Gastroesophageal sphincter (tissue), 4 donors: ENCODE data around the gene P3H2. TPM values are rescaled to one million over a fixed set of nuclear protein-coding genes. Genes with fewer than 3 reads are reported as not detected.

Experiments used
- ATAC-seq: fragments of 150-250 bp; one replicate; pipeline ENCODE4 v1.9.1; 2016; ENCODE audit warnings: mild to moderate bottlenecking, moderate library complexity
- H3K27ac ChIP-seq, 4 donors: fragments of 200-600 bp; sonication (generic) in 3 of 4; 1 replicate in 3 of 4; 2 replicates in 1 of 4; pipeline ENCODE4 v1.5.1; 2016 to 2019
- H3K27me3 ChIP-seq: fragments of 200-600 bp; sonication (generic); one replicate; pipeline ENCODE4 v1.5.1; 2019
- H3K36me3 ChIP-seq, 2 donors: fragments of 200-600 bp; sonication (generic); one replicate each; pipeline ENCODE4 v1.5.1; 2019; ENCODE audit warnings: control low read depth in 1 of 2
- H3K4me1 ChIP-seq, 3 donors: fragments of 200-600 bp; sonication (generic); 1 replicate in 2 of 3; 2 replicates in 1 of 3; pipeline ENCODE4 v1.5.1; 2016 to 2019; ENCODE audit warnings: control low read depth in 2 of 3
- H3K4me3 ChIP-seq, 2 donors: fragments of 200-600 bp; sonication (generic); one replicate each; pipeline ENCODE4 v1.5.1; 2019; ENCODE audit warnings: mild to moderate bottlenecking in 1 of 2, moderate library complexity in 1 of 2
- H3K9me3 ChIP-seq, 3 donors: fragments of 200-600 bp; sonication (generic); one replicate each; pipeline ENCODE4 v1.5.1; 2017 to 2019; ENCODE audit warnings: control low read depth in 2 of 3
- EP300 ChIP-seq: sonication (generic); formaldehyde crosslinking; IDR thresholded peaks from one replicate; pipeline ENCODE4 v1.6.1; 2017; ENCODE audit warnings: antibody characterized with exemption, mild to moderate bottlenecking
- POLR2A ChIP-seq, 2 donors: fragments of 450-650 bp; IDR thresholded peaks; one replicate each; pipeline ENCODE4 v1.6.1; 2017; ENCODE audit warnings: antibody characterized with exemption in 2 of 2, mild to moderate bottlenecking in 2 of 2, moderate library complexity in 1 of 2
- POLR2AphosphoS5 ChIP-seq: sonication (generic); formaldehyde crosslinking; IDR thresholded peaks from one replicate; pipeline ENCODE4 v1.6.1; 2017; ENCODE audit warnings: antibody characterized with exemption
- WGBS, 2 donors: methylation state at CpG; one replicate each; pipeline ENCODE4 v1.1.5; 2018; ENCODE audit warnings: low coverage in 1 of 2; 5-methylcytosine and 5-hydroxymethylcytosine counted together
- total RNA-seq, 4 donors: library from RNA; depleted of rRNA; stranded (reverse); fragments of >200 nt; gene quantifications; one replicate each; pipeline ENCODE4 v1.1.0, GENCODE V29; 2016
- TF ChIP-seq, protein P1 (sequence below), 4 experiments: fragments of 200-600 bp in 2 of 4; fragments of 450-650 bp in 2 of 4; sonication (generic) in 1 of 4; IDR thresholded peaks; one replicate each; pipeline ENCODE4 v1.5.1; 2017 to 2019; ENCODE audit warnings: antibody characterized with exemption in 4 of 4, mild to moderate bottlenecking in 2 of 4, moderate library complexity in 2 of 4

The P3H2 gene
- total RNA-seq, 4 donors from 2014 or later = 10.6 to 55.9 (median 36.2) TPM

DNA sequence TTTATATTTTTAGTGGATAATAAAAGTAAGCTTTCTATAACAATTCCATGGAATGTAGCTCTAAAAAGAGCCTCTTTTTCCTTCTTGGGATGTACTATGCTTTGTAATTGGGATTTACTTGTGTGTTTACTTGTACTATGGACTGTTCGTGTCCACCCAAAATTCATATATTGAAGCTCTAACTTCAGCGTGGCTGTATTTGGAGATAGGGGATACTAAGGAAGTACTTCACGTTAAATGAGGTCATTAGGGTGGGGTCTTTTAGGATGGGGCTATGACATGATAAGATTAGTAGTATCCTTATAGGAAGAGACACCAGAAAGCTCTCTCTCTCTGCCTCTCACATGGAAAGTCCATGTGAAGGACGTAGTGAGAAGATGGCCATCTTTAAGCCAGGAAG is 64.9 kb downstream of the P3H2 start:
- Histone ChIP-seq H3K27me3 (no peaks in the 10 kb centered on the region), H3K4me1 (peaks cover 0 to 17% (median 3%) of the 10 kb centered on the region in 3 donors), H3K27ac (no peak overlapping the region), H3K36me3 (no peaks in the 10 kb centered on the region), H3K4me3 (no peak overlapping the region), H3K9me3 (no peaks in the 10 kb centered on the region)
- WGBS, 2 donors = 90 to 93% methylated on average over 3 of the region's 4 CpGs
- no peak for TF ChIP-seq EP300
- no peak for TF ChIP-seq POLR2AphosphoS5
- TF ChIP-seq POLR2A (IDR thresholded peaks at IDR 0.05) = no peak
- TF ChIP-seq, protein P1, sequence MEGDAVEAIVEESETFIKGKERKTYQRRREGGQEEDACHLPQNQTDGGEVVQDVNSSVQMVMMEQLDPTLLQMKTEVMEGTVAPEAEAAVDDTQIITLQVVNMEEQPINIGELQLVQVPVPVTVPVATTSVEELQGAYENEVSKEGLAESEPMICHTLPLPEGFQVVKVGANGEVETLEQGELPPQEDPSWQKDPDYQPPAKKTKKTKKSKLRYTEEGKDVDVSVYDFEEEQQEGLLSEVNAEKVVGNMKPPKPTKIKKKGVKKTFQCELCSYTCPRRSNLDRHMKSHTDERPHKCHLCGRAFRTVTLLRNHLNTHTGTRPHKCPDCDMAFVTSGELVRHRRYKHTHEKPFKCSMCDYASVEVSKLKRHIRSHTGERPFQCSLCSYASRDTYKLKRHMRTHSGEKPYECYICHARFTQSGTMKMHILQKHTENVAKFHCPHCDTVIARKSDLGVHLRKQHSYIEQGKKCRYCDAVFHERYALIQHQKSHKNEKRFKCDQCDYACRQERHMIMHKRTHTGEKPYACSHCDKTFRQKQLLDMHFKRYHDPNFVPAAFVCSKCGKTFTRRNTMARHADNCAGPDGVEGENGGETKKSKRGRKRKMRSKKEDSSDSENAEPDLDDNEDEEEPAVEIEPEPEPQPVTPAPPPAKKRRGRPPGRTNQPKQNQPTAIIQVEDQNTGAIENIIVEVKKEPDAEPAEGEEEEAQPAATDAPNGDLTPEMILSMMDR (IDR thresholded peaks at IDR 0.05) = no peak
- no peak for ATAC-seq

DNA sequence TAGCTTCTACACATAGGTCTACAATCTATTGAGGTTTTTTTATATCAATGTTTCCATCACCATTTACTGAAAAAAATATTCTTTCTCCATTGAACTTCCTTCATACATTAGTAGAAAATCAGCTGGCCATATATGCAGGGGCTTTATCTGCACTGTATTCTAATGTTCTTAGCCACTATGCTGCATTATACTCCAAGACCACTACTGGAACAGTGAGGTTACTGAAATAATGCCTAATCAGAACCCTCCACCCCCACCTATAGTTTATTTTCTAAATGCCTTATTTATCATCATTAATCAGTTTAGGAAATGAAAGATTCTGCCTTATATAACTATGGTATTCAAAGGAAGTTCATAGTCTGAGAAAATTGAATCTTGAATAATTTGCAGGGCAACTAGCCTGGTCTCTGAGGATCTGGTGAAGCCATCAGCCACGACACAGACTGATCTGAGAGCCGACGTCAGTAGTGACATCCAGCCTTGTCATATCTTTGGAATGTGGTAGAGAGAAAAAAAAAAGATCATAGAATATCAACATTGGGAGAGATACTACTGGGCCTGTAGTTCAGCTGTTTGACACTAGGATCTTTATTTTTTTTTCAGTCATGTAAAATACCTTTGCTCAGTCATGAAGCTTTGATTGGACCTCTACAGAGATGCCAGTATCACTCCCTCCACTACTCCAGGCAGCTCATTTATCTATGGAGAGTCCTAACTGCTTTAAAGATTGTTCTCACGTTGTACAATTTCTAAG is 66.6 kb downstream of the P3H2 start:
- H3K9me3 ChIP-seq = no peaks in the 10 kb centered on the region
- H3K36me3 ChIP-seq = no peaks in the 10 kb centered on the region
- peaks cover 0 to 16% (median under 1%) of the 10 kb centered on the region in 3 donors for H3K4me1 ChIP-seq
- TF ChIP-seq EP300 = no peak
- TF ChIP-seq, protein P1 (IDR thresholded peaks at IDR 0.05) = peak in 1 of 4 experiments; percentile 4
- H3K27me3 ChIP-seq = no peaks in the 10 kb centered on the region
- WGBS, 2 donors = 42 to 57% methylated on average over 3 to 4 of the region's 4 CpGs
- no peak for ATAC-seq
- H3K27ac ChIP-seq = no peak overlapping the region
- no peak overlapping the region for H3K4me3 ChIP-seq

DNA sequence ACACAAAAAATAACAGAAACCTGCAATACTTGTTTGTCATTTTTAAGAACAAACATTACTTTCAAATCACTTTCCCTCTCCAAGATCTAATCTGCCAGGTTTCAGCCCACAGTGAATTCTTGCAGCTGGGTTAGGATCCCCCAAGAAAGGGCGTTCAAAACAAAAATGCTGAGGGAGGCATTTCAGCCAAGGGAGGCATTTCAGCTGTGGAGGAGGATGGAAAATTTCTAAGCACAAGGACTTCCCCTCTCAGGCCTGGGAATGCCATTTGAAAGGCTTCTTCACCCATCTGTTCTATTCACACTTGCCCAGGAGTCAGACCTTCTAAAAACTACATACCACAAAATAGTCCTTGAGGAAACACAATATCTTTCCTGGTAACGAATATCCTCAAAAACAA is 69.1 kb downstream of the P3H2 start:
- no peak overlapping the region for H3K27ac ChIP-seq
- H3K9me3 ChIP-seq = no peaks in the 10 kb centered on the region
- no peak overlapping the region for H3K4me3 ChIP-seq
- no peak for TF ChIP-seq POLR2A (IDR thresholded peaks at IDR 0.05)
- no peak for TF ChIP-seq POLR2AphosphoS5
- TF ChIP-seq, protein P1 (IDR thresholded peaks at IDR 0.05) = no peak
- no peak for TF ChIP-seq EP300
- H3K4me1 ChIP-seq = peaks cover 0 to 12% (median 5%) of the 10 kb centered on the region in 3 donors
- ATAC-seq = no peak
- 45 to 67% methylated on average over 2 of the region's 2 CpGs for WGBS, 2 donors
- no peaks in the 10 kb centered on the region for H3K36me3 ChIP-seq
- no peaks in the 10 kb centered on the region for H3K27me3 ChIP-seq

DNA sequence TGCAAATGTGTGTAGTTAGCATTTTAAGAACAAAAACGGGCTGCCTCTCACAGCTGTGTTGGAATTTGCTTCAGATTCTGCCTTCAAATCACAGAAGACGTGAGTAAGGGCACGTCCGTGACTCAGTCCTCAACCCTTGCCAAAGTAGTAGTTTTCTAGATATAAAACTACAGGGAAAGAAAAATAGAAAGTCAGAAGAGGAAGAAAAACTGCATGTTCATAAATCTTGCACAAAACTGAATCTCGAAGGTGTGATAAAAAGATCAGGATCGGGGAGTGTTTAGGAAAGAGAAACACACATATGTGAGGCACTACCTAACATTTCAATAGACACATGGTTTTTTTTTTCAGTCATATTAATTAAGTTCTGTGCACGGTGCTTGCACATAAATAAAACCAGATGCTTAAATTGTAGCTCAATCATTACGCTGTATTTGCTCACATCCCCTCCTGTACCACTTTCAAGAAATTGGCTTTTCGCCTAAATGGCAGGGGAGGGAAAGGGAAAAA is 71.7 kb downstream of the P3H2 start:
- Histone ChIP-seq H3K4me3 (peak overlapping the region; percentile 15 to 17), H3K27ac (peak overlapping the region in 2 of 4 donors; percentile 29 to 43)

More for the DNA sequence above, 71.7 kb downstream of the P3H2 start:
- WGBS, 2 donors = 14 to 20% methylated on average over 9 of the region's 9 CpGs
- Histone ChIP-seq H3K36me3 (no peaks in the 10 kb centered on the region), H3K4me1 (peaks cover 0 to 19% (median 5%) of the 10 kb centered on the region in 3 donors), H3K9me3 (no peaks in the 10 kb centered on the region), H3K27me3 (no peaks in the 10 kb centered on the region)
- TF ChIP-seq, protein P1 (IDR thresholded peaks at IDR 0.05) = no peak
- TF ChIP-seq POLR2A (IDR thresholded peaks at IDR 0.05) (no peak), EP300 (no peak), POLR2AphosphoS5 (no peak)
- no peak for ATAC-seq
